GM12891 (cell line): Measurements from ENCODE around the gene L2HGDH.
"Not testable (repeated sequence)": the region's sequence is repeated elsewhere in the genome, so short reads cannot be mapped to it uniquely, and the experiment has no call there.

Experiments
- DNase-seq: peaks from one replicate; pipeline ENCODE4 v3.0.0; 2011; ENCODE audit warnings: low spot score; ENCODE audit not compliant: insufficient read length
- FAIRE-seq: peaks from 2 replicates; lab custom pipeline; 2011; peaks lifted over from hg19 to GRCh38; lab: Jason Lieb, UNC
- PAX5 ChIP-seq: IDR thresholded peaks from 2 replicates; pipeline ENCODE4 v1.6.1; 2011; ENCODE audit warnings: low read length, moderate library complexity, mild to moderate bottlenecking; ENCODE audit not compliant: insufficient read depth, severe bottlenecking
- POLR2A ChIP-seq: IDR thresholded peaks from 2 replicates; pipeline ENCODE4 v1.6.1; 2011; ENCODE audit warnings: low read depth, low read length, control low read depth
- POLR2AphosphoS5 ChIP-seq: IDR thresholded peaks from 2 replicates; pipeline ENCODE4 v1.6.1; 2011; ENCODE audit warnings: low read depth, low read length, control low read depth
- POU2F2 ChIP-seq: IDR thresholded peaks from 2 replicates; pipeline ENCODE4 v1.6.1; 2011; ENCODE audit warnings: low read depth, mild to moderate bottlenecking, control low read depth, low read length, moderate library complexity
- SPI1 ChIP-seq: IDR thresholded peaks from 2 replicates; pipeline ENCODE4 v1.6.1; 2011; ENCODE audit warnings: low read depth, low read length, control low read depth
- TAF1 ChIP-seq: IDR thresholded peaks from 2 replicates; pipeline ENCODE4 v1.6.1; 2011; ENCODE audit warnings: low read depth, low read length, control low read depth

Gene L2HGDH

GRCh38 chr14:50333014-50333509 is 21.0 kb upstream of the L2HGDH start:
- FAIRE-seq (no peak), DNase-seq (no peak)
- TF ChIP-seq PAX5 (no peak), SPI1 (no peak), TAF1 (no peak), POLR2A (no peak), POU2F2 (no peak), POLR2AphosphoS5 (no peak)

GRCh38 chr14:50331596-50331995 is 19.6 kb upstream of the L2HGDH start:
- DNase-seq, result no peak
- no peak for FAIRE-seq
- TF ChIP-seq POLR2A, result no peak
- no peak for TF ChIP-seq SPI1
- no peak for TF ChIP-seq PAX5
- no peak; the same call in 1 of the 2 replicates for TF ChIP-seq POLR2AphosphoS5
- TF ChIP-seq POU2F2, result no peak
- no peak for TF ChIP-seq TAF1

GRCh38 chr14:50321009-50321660 is 9.1 kb upstream of the L2HGDH start:
- no peak for TF ChIP-seq SPI1
- no peak for TF ChIP-seq POLR2AphosphoS5
- DNase-seq (no peak), FAIRE-seq (peak; percentile 90)

GRCh38 chr14:50320283-50320682 is 8.3 kb upstream of the L2HGDH start:
- FAIRE-seq (no peak), DNase-seq (no peak)
- TF ChIP-seq TAF1, result no peak
- no peak for TF ChIP-seq PAX5
- TF ChIP-seq POU2F2, result no peak
- no peak for TF ChIP-seq POLR2A
- no peak for TF ChIP-seq POLR2AphosphoS5
- no peak for TF ChIP-seq SPI1

- DNase-seq, result no peak
- FAIRE-seq, result no peak
- no peak for TF ChIP-seq POU2F2
- TF ChIP-seq POLR2AphosphoS5, result no peak
- no peak for TF ChIP-seq POLR2A
- TF ChIP-seq TAF1, result no peak
- no peak for TF ChIP-seq PAX5
- no peak for TF ChIP-seq SPI1
Observed at GRCh38 chr14:50319721-50320120, 7.7 kb upstream of the L2HGDH start.

- TF ChIP-seq TAF1 (no peak), POLR2AphosphoS5 (no peak), SPI1 (no peak), POU2F2 (no peak), PAX5 (no peak), POLR2A (no peak)
- DNase-seq (no peak), FAIRE-seq (peak; percentile 35)
Observed at GRCh38 chr14:50319293-50319692, 7.3 kb upstream of the L2HGDH start.

GRCh38 chr14:50318031-50318626 is 6.1 kb upstream of the L2HGDH start:
- DNase-seq (no peak), FAIRE-seq (no peak)
- TF ChIP-seq POLR2AphosphoS5 (no peak), POLR2A (no peak)

GRCh38 chr14:50314098-50314497 is 2.1 kb upstream of the L2HGDH start:
- not testable (repeated sequence) for DNase-seq, FAIRE-seq

- FAIRE-seq, result no peak
- no peak for DNase-seq
- TF ChIP-seq POLR2A (peak; percentile 63), POU2F2 (no peak), SPI1 (no peak), TAF1 (no peak), POLR2AphosphoS5 (0 out of 2 replicates have a peak, but pooled peaks have one; percentile 62), PAX5 (no peak)
Observed at GRCh38 chr14:50312734-50313054, 665 bp upstream of the L2HGDH start.

GRCh38 chr14:50311337-50311971 is 575 bp downstream of the L2HGDH start:
- FAIRE-seq (no peak), DNase-seq (no peak)
- TF ChIP-seq POLR2A (no peak), POLR2AphosphoS5 (no peak), TAF1 (no peak), PAX5 (no peak), SPI1 (no peak), POU2F2 (no peak)
